ENCODE data around the gene ARL5A. TPM values are rescaled to one million over a fixed set of nuclear protein-coding genes. Genes with fewer than 3 reads are reported as not detected.

Gene ARL5A
- total RNA-seq, 2 donors from 2014 or later: 32.0 to 46.5 TPM

- intact Hi-C loops (cut with DNase I): no loop called here
These were observed 42.1 kb downstream of the ARL5A start for GRCh38 chr2:151786077-151786476.

GRCh38 chr2:151783133-151783520 is 45.1 kb downstream of the ARL5A start:
- Histone ChIP-seq H3K9ac (ENCODE audit: low read depth in 2 of 2, low read length in 2 of 2) (no peak overlapping the region), H3K9me3 (no peaks in the 10 kb centered on the region), H3K27ac (no peak overlapping the region), H3K27me3 (no peaks in the 10 kb centered on the region), H3K4me1 (no peaks in the 10 kb centered on the region), H3K4me3 (no peak overlapping the region), H3K36me3 (no peaks in the 10 kb centered on the region)
- TF ChIP-seq CTCF (IDR thresholded peaks at IDR 0.05): no peak
- no peak for DNase-seq
- intact Hi-C loops (cut with DNase I): no loop called here

More at GRCh38 chr2:151786077-151786476, 42.1 kb downstream of the ARL5A start:
- Histone ChIP-seq H3K4me1 (no peaks in the 10 kb centered on the region), H3K4me3 (no peak overlapping the region), H3K9me3 (no peaks in the 10 kb centered on the region), H3K9ac (ENCODE audit: low read depth in 2 of 2, low read length in 2 of 2) (no peak overlapping the region), H3K27me3 (no peaks in the 10 kb centered on the region), H3K36me3 (no peaks in the 10 kb centered on the region), H3K27ac (no peak overlapping the region)
- TF ChIP-seq CTCF (IDR thresholded peaks at IDR 0.05): no peak
- no peak for DNase-seq

GRCh38 chr2:151782378-151783132 is 45.7 kb downstream of the ARL5A start:
- DNase-seq: no peak
- intact Hi-C loops (cut with DNase I): no loop called here
- no peaks in the 10 kb centered on the region for H3K36me3 ChIP-seq

GRCh38 chr2:151781642-151782041 is 46.6 kb downstream of the ARL5A start:
- Histone ChIP-seq H3K27me3 (no peaks in the 10 kb centered on the region), H3K9ac (ENCODE audit: low read depth in 2 of 2, low read length in 2 of 2) (no peak overlapping the region), H3K9me3 (no peaks in the 10 kb centered on the region), H3K4me1 (no peaks in the 10 kb centered on the region), H3K27ac (no peak overlapping the region), H3K4me3 (no peak overlapping the region), H3K36me3 (no peaks in the 10 kb centered on the region)
- no peak for DNase-seq
- no peak for TF ChIP-seq CTCF (IDR thresholded peaks at IDR 0.05)
- intact Hi-C loops (cut with DNase I): no loop called here

More at GRCh38 chr2:151782378-151783132, 45.7 kb downstream of the ARL5A start:
- Histone ChIP-seq H3K27ac (no peak overlapping the region), H3K4me3 (no peak overlapping the region), H3K9ac (ENCODE audit: low read depth in 2 of 2, low read length in 2 of 2) (no peak overlapping the region), H3K4me1 (no peaks in the 10 kb centered on the region), H3K27me3 (no peaks in the 10 kb centered on the region), H3K9me3 (no peaks in the 10 kb centered on the region)
- TF ChIP-seq CTCF (IDR thresholded peaks at IDR 0.05): no peak

GRCh38 chr2:151780938-151781337 is 47.3 kb downstream of the ARL5A start:
- Histone ChIP-seq H3K4me1 (no peaks in the 10 kb centered on the region), H3K4me3 (no peak overlapping the region), H3K9ac (ENCODE audit: low read depth in 2 of 2, low read length in 2 of 2) (no peak overlapping the region), H3K27ac (no peak overlapping the region), H3K27me3 (no peaks in the 10 kb centered on the region), H3K9me3 (no peaks in the 10 kb centered on the region), H3K36me3 (no peaks in the 10 kb centered on the region)
- DNase-seq: no peak
- intact Hi-C loops (cut with DNase I): no loop called here
- TF ChIP-seq CTCF (IDR thresholded peaks at IDR 0.05): no peak
